Measurements from ENCODE around the gene SPATA9. TPM values are rescaled to one million over a fixed set of nuclear protein-coding genes. Genes with fewer than 3 reads are reported as not detected.

SPATA9 gene, protein sequence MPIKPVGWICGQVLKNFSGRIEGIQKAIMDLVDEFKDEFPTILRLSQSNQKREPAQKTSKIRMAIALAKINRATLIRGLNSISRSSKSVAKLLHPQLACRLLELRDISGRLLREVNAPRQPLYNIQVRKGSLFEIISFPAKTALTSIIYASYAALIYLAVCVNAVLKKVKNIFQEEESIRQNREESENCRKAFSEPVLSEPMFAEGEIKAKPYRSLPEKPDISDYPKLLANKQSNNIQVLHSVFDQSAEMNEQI
- total RNA-seq (2014; rRNA removed; shearing (Covaris generic)), result not detected in 2 replicates

- no peak for DNase-seq (ENCODE audit: low spot score)
Observed at GRCh38 chr5:95682891-95683290, at the start of gene SPATA9. SPATA9 (minus strand) TSS chr5:95682991; CDS start chr5:95682854, 137 bp downstream.

- peak; percentile 64 for DNase-seq (ENCODE audit: low spot score)
Observed at GRCh38 chr5:95731571-95732554, 49.1 kb upstream of the SPATA9 start.

DNA sequence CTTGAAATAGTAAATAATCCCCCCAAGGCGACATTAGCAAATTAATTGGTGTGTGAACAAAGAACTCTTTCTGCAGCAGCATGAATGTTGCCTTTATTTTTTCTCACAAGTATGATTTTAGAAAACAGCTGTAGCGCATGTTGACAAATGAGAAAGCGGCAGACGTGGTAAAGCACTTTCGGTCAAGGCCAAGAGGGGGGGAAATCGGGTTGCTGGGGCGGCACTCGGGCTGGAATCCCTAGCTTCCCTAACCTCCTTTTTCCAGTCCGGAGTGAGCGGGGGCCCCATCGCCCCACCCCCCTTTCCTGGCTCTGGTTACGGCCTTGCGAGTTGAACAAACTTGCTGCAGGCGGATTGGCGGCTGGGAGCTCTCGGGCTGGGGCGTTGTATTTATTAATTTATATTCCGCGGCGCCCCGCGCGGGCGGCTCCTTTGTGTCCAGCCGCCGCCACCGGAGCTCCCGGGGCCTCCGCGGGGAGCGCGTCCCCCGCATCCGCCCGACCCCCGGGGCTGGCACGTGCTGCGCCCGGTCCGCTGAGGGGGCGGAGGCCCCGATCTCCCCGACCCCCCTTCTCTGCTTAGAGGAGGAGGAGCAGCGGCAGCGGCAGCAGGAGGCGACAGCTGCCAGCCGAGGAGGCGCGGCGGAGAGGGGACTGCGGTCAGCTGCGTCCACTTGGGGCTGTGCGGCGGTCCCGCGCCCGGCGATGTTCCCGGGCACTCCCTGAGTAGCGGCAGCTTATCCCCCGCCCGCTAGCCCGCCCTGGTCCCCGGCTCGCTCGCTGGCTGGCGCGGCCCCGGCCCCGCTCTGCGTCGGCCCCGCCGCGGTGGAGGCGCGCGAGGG, 48.2 kb upstream of the SPATA9 start, which contains the start of gene RHOBTB3:
Gene RHOBTB3 (plus strand): TSS at position 607 of the 841 bp plus-strand sequence. CDS start 347 bp downstream, outside the sequence.
- DNase-seq (ENCODE audit: low spot score), result peak; percentile 94

DNA sequence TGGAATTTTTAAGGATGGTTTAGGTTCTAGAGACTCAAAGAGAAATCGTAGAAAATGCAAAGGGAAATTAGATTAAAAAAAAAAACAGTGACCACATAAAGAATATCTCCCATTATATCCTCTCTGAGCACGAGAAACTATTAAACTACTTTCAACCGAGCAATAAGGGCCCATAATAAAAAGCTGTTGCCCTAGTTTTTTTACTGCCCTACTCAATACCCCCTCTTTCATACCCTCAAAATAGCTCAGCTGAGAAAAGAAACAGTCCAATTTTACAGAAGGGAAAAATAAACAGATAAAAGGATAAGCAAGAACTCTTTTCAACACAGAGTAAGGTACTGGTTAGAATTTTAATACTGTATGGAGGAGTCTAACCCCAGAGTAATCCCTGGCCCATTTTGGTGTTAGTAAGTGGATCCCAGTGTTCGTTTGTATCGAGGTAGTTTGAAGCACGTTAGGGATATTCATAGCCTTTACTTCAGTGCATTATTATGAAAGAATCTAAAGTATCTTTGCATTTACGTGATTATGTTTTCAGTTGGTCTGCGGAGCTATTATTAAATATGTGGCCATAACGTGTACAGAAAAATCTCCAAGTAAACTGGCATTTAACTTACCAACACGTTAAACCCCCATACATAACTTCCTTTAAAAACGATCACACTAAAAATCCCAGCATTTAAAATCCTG, 47.4 kb upstream of the SPATA9 start:
- DNase-seq (ENCODE audit: low spot score), result no peak

- DNase-seq (ENCODE audit: low spot score), result no peak
Observed at GRCh38 chr5:95729115-95730010, 46.6 kb upstream of the SPATA9 start.

DNA sequence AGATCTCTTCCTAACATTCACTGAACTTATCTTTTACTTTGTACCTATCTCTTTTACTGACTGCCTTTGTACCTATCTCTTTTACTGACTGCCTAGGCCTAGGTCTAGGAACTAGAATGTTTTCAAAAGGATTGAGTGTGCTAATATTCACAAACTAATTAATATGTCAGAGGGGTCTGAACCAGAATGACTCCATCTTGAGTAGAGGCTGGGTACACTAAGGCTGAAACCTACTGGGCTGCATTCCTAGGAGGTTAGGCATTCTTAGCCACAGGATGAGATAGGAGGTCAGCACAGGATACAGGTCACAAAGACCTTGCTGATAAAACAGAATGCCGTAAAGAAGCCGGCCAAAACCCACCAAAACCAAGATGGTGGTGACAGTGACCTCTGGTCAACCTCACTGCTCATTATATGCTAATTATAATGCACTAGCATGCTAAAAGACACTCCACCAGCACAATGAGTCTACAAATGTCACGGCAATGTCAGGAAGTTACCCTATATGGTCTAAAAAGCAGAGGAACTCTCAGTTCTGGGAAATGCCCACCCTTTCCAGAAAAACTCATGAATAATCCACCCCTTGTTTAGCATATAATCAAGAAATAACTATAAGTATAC, 45.8 kb upstream of the SPATA9 start:
- DNase-seq (ENCODE audit: low spot score), result peak; percentile 60

GRCh38 chr5:95727764-95728191, 45.0 kb upstream of the SPATA9 start:
- DNase-seq (ENCODE audit: low spot score), result no peak

DNA sequence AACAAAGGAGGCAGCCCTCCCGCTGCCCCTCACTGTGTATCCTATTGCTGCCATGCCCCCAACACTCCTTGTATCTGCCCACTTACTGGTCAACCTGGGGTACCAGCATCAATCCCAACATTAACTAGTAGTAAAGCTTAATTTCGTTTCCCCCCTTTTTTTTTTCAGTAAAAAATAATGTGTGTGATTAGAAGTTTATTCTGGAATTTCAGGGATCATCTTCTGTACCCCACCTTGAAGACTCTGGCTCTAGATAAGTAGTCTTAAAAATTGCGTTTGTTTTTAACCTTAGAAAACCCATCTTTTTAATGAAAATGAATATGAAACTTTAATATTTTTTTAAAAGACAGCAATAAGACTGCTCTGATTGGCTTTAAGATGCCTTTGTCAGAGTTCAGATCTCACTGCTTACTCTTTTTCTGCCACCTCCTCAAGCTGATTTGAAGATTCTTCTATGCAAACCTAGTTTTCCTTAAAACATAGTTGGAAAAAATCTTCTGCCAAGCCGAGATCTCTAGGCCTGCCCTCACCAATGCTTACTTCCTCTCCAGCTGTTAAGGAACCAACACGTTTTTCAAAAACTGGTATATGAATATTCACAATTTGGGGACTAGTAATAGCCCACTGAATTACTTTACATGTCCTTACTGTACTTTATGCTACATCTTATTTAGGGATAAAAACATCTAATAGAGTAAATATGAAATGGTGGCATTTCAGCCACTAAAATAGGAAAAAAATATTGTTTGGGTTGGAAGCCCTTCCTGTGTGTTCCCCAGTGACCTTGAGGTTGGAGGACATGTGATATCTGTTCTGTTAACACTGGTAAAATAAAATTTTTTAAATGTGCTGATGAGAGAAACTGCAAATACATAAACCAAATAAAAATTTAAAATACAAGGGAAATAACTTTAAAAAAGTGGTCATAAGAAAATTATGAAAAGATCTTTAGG, 44.3 kb upstream of the SPATA9 start:
- DNase-seq (ENCODE audit: low spot score), result no peak

DNA sequence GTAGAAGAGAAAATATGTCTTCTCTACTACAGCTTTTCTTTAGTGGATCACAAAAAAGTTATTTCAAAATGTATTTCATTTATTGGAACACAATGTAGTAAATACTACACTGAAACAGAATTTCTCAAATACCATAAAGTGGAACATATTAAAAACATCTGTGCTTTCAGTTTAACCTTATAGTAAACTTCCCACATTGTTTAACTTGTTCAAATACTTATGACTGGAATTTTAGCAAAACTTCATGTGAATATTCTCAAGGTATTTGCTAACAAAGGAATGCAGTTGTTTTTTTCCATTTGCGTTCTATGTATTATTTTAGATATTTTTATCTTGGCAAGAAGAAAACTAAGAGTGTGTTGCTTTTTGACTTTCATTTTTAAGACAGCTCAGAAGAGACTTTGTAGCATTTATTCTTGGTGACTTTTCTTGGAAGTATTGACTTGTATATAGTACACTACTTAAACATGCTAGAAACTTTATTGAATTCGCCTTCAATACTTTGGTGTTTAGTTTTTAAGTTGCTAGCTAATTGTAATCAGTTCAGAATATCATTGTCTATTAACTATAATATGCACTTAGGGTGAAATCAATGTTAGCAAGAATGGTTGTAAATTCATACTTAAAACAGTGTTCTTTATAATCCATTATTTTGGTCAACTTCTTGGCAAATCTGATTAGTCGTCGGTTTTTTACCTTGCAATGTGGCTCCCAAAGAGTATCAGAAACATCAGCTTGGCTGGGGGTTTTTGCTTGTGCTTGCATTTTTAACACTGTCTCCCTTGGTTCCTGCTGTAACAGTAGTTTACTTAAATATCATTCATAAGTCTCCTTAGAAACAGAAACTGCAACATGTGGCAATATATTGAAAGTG, 43.4 kb upstream of the SPATA9 start:
- DNase-seq (ENCODE audit: low spot score), result no peak

DNA sequence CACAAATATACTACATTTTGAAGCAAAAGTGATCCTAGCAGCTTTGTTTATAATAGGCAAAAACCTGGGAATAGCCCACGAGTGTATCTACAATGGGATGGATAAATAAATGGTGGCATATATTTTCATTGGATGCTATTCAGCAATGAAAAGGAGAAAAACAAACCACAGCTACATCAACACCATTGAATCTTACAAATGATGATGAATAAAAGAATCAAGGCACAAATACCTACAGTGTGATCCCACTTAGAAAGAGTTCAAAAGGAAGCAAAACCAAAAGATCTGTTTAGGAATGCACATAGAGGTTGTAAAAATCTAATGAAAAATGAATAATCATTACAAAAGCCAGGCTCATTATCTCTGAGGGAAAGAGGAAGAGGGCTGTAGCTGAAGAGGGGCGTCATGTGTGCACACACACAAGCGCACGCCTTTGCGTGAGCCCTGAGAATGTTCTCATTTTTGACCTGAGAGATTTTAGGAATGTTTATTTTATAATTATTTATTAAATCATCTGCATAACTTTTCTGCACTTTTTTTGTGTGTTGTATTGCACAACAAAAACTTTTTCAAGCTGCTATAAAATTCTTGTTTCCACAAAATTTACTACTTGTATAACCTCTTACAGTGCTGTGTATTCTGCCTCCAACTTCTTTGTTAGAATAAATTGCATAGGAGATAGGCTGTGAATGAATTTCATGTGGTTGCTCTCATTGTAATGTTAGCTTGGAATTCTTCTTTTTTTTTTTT, 42.5 kb upstream of the SPATA9 start:
- DNase-seq (ENCODE audit: low spot score), result no peak

DNA sequence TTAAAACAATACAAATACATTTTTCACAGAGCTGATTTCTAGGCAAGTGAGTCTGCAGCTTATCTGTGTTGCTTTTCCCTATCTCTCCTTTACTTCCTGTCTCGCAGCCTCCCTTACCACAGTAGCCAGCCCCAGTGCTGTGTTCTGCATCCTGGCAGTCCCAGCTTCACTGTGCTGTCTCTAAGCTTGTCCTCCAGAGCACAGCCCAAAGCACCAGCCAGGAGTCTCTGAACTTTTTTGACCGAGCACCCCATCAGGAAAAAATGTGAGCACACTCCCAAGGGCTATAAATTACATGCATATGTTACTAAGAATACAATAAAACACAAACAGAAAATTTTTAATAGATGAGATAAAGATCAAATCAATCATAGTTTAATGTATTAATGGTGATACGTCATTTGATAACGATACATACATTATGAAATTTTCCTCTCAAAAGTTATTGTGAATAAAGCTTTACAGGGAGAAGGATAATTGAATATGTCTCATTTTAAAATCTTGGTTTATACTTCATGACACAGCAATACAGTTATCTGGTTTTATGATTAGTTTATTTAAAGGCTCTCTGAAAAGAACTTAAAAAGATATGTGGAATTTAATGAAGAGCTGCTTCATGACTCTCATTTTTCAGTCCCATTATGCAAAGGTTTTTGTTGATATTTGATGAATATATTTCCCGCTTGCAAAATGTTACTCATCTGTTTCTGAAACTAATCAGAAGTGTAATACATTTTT, 41.0 kb upstream of the SPATA9 start:
- no peak for DNase-seq (ENCODE audit: low spot score)

DNA sequence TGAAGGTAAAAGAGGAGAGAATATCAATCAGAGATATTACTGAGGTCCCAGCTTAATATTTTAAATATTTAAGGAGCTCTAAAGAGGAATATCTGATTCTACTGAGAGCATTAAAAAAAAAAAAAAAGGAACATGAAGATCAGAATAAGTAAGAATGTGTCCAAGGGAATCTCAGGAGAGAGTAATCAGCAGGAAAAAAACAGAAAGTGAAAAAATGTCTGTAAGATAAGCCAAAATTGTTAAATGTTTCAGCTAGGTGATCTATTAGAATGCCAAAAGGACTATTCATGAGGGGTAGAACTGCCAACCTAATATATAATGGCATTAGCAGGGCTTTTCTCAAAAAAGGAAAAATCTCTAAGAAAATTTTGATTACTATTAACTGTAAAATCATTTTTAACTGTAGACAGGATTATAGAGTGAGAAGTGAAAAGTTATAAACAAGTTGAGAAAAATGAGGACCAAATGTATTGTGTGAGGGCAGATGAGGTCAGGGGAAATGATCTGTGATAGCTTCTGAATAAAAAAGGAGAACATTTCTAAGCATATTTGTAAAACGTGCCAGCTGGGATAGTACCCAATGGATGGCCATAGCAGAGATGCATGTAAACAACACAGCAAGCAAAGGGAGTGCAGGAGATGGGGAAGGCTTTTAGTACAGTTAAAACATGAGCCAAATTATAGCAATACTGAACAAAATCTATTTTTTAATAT, 38.9 kb upstream of the SPATA9 start:
- DNase-seq (ENCODE audit: low spot score), result no peak

DNA sequence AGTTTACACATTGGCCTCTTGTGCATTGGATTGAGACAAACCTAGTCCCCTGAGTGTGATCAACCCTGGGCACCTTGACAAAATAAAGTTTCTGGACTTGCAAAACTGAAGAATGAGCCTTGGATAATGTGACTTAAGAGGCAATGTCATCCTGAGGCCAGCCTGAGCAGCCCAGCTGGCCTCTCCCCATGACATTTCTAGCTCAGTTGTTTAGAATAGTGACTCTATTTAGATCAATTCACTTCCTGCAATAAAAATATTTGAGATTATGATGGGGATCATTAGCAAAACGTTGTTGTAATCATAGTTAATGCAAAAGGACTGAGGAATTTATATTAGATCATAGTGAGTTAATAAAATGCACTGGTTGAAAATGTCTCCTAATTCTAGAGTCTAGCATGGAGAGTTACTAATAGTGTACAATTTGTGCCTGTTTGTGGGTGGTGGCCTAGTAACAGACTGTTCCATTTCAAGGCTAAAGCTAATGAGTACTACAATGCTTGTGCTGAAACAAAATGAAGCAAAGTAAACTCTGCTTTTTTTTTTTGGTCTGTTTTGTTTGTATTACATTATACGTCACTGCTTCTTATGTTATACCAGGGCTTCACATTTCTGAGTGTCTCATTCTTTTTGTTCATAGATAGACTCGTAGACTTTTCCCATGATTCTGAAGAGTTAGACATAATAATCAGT, 37.4 kb upstream of the SPATA9 start:
- no peak for DNase-seq (ENCODE audit: low spot score)

- no peak for DNase-seq (ENCODE audit: low spot score)
Observed at GRCh38 chr5:95718738-95719137, 35.9 kb upstream of the SPATA9 start.

- DNase-seq (ENCODE audit: low spot score), result no peak
Observed at GRCh38 chr5:95718203-95718602, 35.4 kb upstream of the SPATA9 start.
